Pancreas (tissue), 10 donors: ENCODE results near the gene MAGI1. TPM values are rescaled to one million over a fixed set of nuclear protein-coding genes. Genes with fewer than 3 reads are reported as not detected.

ENCODE experiments used
- ATAC-seq, 4 donors: fragments of 200-7000 bp; cut with Tn5 transposase; one replicate each; pipeline versions ENCODE4 v1.8.0 to v1.9.1; 2020; ENCODE audit warnings: mild to moderate bottlenecking in 4 of 4, moderate library complexity in 4 of 4
- DNase-seq, 6 donors: peaks; one replicate each; pipeline ENCODE4 v3.0.0-alpha.2; 2020
- FAIRE-seq: peaks from 2 replicates; lab custom pipeline; 2012; peaks lifted over from hg19 to GRCh38; lab: Jason Lieb, UNC
- H3K27ac ChIP-seq, 4 donors: fragments of 200-600 bp; sonication (generic); 1 replicate in 3 of 4; 2 replicates in 1 of 4; pipeline versions ENCODE4 v1.5.0 to v1.8.0; 2020
- H3K27me3 ChIP-seq, 4 donors: fragments of 200-600 bp; one replicate each; pipeline ENCODE4 v1.8.0; 2021
- H3K36me3 ChIP-seq, 3 donors: fragments of 200-600 bp; sonication (generic) in 1 of 3; one replicate each; pipeline versions ENCODE4 v1.5.0 to v1.8.0; 2020 to 2021
- H3K4me1 ChIP-seq, 3 donors: fragments of 200-600 bp; one replicate each; pipeline ENCODE4 v1.8.0; 2021
- H3K4me3 ChIP-seq, 4 donors: fragments of 200-600 bp; sonication (generic) in 2 of 4; one replicate each; pipeline versions ENCODE4 v1.5.0 to v1.8.0; 2020 to 2021
- H3K9me3 ChIP-seq, 4 donors: fragments of 200-600 bp; one replicate each; pipeline ENCODE4 v1.8.0; 2021
- CTCF ChIP-seq, 4 donors: fragments of 200-600 bp; sonication (generic) in 3 of 4; IDR thresholded peaks; one replicate each; pipeline versions ENCODE4 v1.5.0 to v1.8.0; 2021; ENCODE audit warnings: antibody characterized with exemption in 4 of 4
- WGBS, 2 donors: extraction: QIAGEN DNeasy Blood & Tissue Kit; methylation state at CpG; one replicate each; pipeline ENCODE4 v1.1.7; 2013; 5-methylcytosine and 5-hydroxymethylcytosine counted together
- intact Hi-C, 3 donors: fragments of 100-400 bp; cut with DNase I; formaldehyde crosslinking; loops; one replicate each; pipeline versions ENCODE4 v1.11.1 to v1.14.2; 2022
- polyA plus RNA-seq, 2 donors: library from polyadenylated mRNA; stranded (reverse); fragments of 200-250 nt; gene quantifications; one replicate each; pipeline ENCODE4 v1.2.3, GENCODE V29; 2013
- total RNA-seq, 6 donors: library from RNA; stranded (reverse); fragmentation: NEBNext Ultra II Directional in 4 of 6; extraction: Animal tissue kit (Norgen Biotek cat#: 25700) in 4 of 6; gene quantifications; one replicate each; pipeline versions ENCODE4 v1.2.1 to v1.2.4, GENCODE V29; 2021 to 2023
- donor health status: healthy with polysubstance abuse.
- donor health status: DM: no; HTN: no; CAD: no; lungs with moderate emphysema.
- donor health status: DM: no; HTN: no; CAD: no.
- donor health status: control.
- donor health status: control.
- donor health status: Bipolar disorder and iron deficiency.
- donor health status: DM: yes; HTN: yes; CAD: no.
- donor health status: DM: no; HTN: no; CAD: no.
- donor health status: DM: no; HTN: no; CAD: no.
- donor health status: DM: yes; HTN: yes; CAD: no.

MAGI1 gene
- total and polyA plus RNA-seq, 8 donors, result 19.7 to 45.1 (median 28.0) TPM

- ATAC-seq (no peak), DNase-seq (no peak), FAIRE-seq (no peak)
- Histone ChIP-seq H3K27me3 (no peaks in the 10 kb centered on the region), H3K4me3 (no peak overlapping the region), H3K4me1 (peaks cover 0 to 4% (median 0%) of the 10 kb centered on the region in 3 donors), H3K9me3 (no peaks in the 10 kb centered on the region), H3K27ac (no peak overlapping the region), H3K36me3 (no peaks in the 10 kb centered on the region)
- intact Hi-C loops, result no loop called here
- no peak for TF ChIP-seq CTCF (IDR thresholded peaks at IDR 0.05)
- 86 to 92% methylated on average over 4 of the region's 4 CpGs for WGBS, 2 donors
These were observed 397.7 kb downstream of the MAGI1 start for GRCh38 chr3:65641045-65641444.

- no peaks in the 10 kb centered on the region for H3K27me3 ChIP-seq
- H3K4me1 ChIP-seq, result peaks cover 0 to 4% (median 0%) of the 10 kb centered on the region in 3 donors
- H3K4me3 ChIP-seq, result no peak overlapping the region
- DNase-seq (no peak), FAIRE-seq (no peak), ATAC-seq (no peak)
- intact Hi-C loops, result no loop called here
- H3K27ac ChIP-seq, result no peak overlapping the region
- WGBS, 2 donors, result 96 to 99% methylated on average over 5 to 6 of the region's 6 CpGs
- TF ChIP-seq CTCF (IDR thresholded peaks at IDR 0.05), result no peak
- no peaks in the 10 kb centered on the region for H3K36me3 ChIP-seq
- no peaks in the 10 kb centered on the region for H3K9me3 ChIP-seq
These were observed 399.3 kb downstream of the MAGI1 start for GRCh38 chr3:65639444-65639843.

GRCh38 chr3:65638301-65638700 is 400.4 kb downstream of the MAGI1 start:
- H3K4me1 ChIP-seq, result peaks cover 0 to 4% (median 0%) of the 10 kb centered on the region in 3 donors
- H3K36me3 ChIP-seq, result no peaks in the 10 kb centered on the region
- H3K27ac ChIP-seq, result no peak overlapping the region
- no peak overlapping the region for H3K4me3 ChIP-seq
- DNase-seq (no peak), ATAC-seq (no peak), FAIRE-seq (no peak)
- H3K27me3 ChIP-seq, result no peaks in the 10 kb centered on the region
- intact Hi-C loops, result no loop called here
- 90 to 91% methylated on average over 6 of the region's 6 CpGs for WGBS, 2 donors
- H3K9me3 ChIP-seq, result no peaks in the 10 kb centered on the region
- TF ChIP-seq CTCF (IDR thresholded peaks at IDR 0.05), result no peak

GRCh38 chr3:65636326-65636725 is 402.4 kb downstream of the MAGI1 start:
- FAIRE-seq, result no peak
- Histone ChIP-seq H3K9me3 (no peaks in the 10 kb centered on the region), H3K4me1 (no peaks in the 10 kb centered on the region), H3K27ac (no peak overlapping the region), H3K4me3 (no peak overlapping the region), H3K27me3 (no peaks in the 10 kb centered on the region), H3K36me3 (no peaks in the 10 kb centered on the region)
- intact Hi-C loops, result no loop called here
- WGBS, 2 donors, result 52 to 59% methylated on average over 3 of the region's 3 CpGs
- ATAC-seq, result no peak
- no peak for TF ChIP-seq CTCF (IDR thresholded peaks at IDR 0.05)
- no peak for DNase-seq

GRCh38 chr3:65635657-65636056 is 403.1 kb downstream of the MAGI1 start:
- ATAC-seq, result no peak
- H3K4me1 ChIP-seq, result no peaks in the 10 kb centered on the region
- DNase-seq, result no peak
- H3K27ac ChIP-seq, result no peak overlapping the region
- H3K36me3 ChIP-seq, result no peaks in the 10 kb centered on the region
- WGBS, 2 donors, result 85 to 92% methylated on average over 2 of the region's 2 CpGs
- H3K4me3 ChIP-seq, result no peak overlapping the region
- no peak for TF ChIP-seq CTCF (IDR thresholded peaks at IDR 0.05)
- H3K27me3 ChIP-seq, result no peaks in the 10 kb centered on the region
- no peaks in the 10 kb centered on the region for H3K9me3 ChIP-seq
- intact Hi-C loops, result no loop called here
- no peak for FAIRE-seq
